HG03442 (cell line): ENCODE results near the gene NIBAN1.
"Not testable (repeated sequence)": the region's sequence is repeated elsewhere in the genome, so short reads cannot be mapped to it uniquely, and the experiment has no call there.

Source experiments
- ATAC-seq: cut with Tn5 transposase; IDR thresholded peaks from one replicate; pipeline ENCODE4 v1.9.1; 2021; ENCODE audit warnings: mild to moderate bottlenecking, moderate library complexity; ENCODE audit not compliant: unreplicated experiment

NIBAN1 gene

GRCh38 chr1:184974056-184974836 lies at the start of gene NIBAN1:
Gene NIBAN1, minus strand, starts transcription at chr1:184974508. Its CDS starts 152 bp downstream, at chr1:184974356.
- ATAC-seq: peak; percentile 56

GRCh38 chr1:185017966-185018365 lies 43.7 kb upstream of the NIBAN1 start:
- no peak for ATAC-seq

GRCh38 chr1:185017338-185017737 lies 43.0 kb upstream of the NIBAN1 start:
- ATAC-seq: no peak

- no peak for ATAC-seq
Measured at GRCh38 chr1:185016880-185017279, 42.6 kb upstream of the NIBAN1 start.

- no peak for ATAC-seq
Measured at GRCh38 chr1:185015631-185016030, 41.3 kb upstream of the NIBAN1 start.

GRCh38 chr1:185014941-185015340 lies 40.6 kb upstream of the NIBAN1 start:
- ATAC-seq: no peak

- ATAC-seq: no peak
Measured at GRCh38 chr1:185010361-185010760, 36.1 kb upstream of the NIBAN1 start.

GRCh38 chr1:185008838-185009237 lies 34.5 kb upstream of the NIBAN1 start:
- ATAC-seq: no peak

- not testable (repeated sequence) for ATAC-seq
Measured at GRCh38 chr1:185001312-185001880, 27.1 kb upstream of the NIBAN1 start.

GRCh38 chr1:184999974-185000373 lies 25.7 kb upstream of the NIBAN1 start:
- ATAC-seq: not testable (repeated sequence)

GRCh38 chr1:184994301-184994700 lies 20.0 kb upstream of the NIBAN1 start:
- no peak for ATAC-seq

GRCh38 chr1:184992271-184992670 lies 18.0 kb upstream of the NIBAN1 start:
- no peak for ATAC-seq

- ATAC-seq: no peak
Measured at GRCh38 chr1:184990204-184990603, 15.9 kb upstream of the NIBAN1 start.

GRCh38 chr1:184988506-184988905 lies 14.2 kb upstream of the NIBAN1 start:
- ATAC-seq: no peak

GRCh38 chr1:184987696-184988095 lies 13.4 kb upstream of the NIBAN1 start:
- no peak for ATAC-seq

- ATAC-seq: no peak
Measured at GRCh38 chr1:184986250-184986649, 11.9 kb upstream of the NIBAN1 start.

GRCh38 chr1:184982002-184982954 lies 8.0 kb upstream of the NIBAN1 start:
- peak; percentile 94 for ATAC-seq

- ATAC-seq: no peak
Measured at GRCh38 chr1:184980726-184981125, 6.4 kb upstream of the NIBAN1 start.

GRCh38 chr1:184975208-184975870 lies 1.0 kb upstream of the NIBAN1 start:
- no peak for ATAC-seq

GRCh38 chr1:184974837-184975115 lies 468 bp upstream of the NIBAN1 start:
- no peak for ATAC-seq
